Measurements from ENCODE around the gene OR8D1. TPM values are rescaled to one million over a fixed set of nuclear protein-coding genes. Genes with fewer than 3 reads are reported as not detected.

The OR8D1 gene
- total RNA-seq, 1 experiment from 2014 or later, result not detected

GRCh38 chr11:124329787-124330478 is 16.2 kb upstream of the OR8D1 start:
- TF ChIP-seq RAD21 (IDR thresholded peaks at IDR 0.05; ENCODE audit: low read depth) (peak; percentile 26; the same call in 1 of the 2 replicates), POLR2AphosphoS5 (IDR thresholded peaks at IDR 0.05; ENCODE audit: low read depth, low read length) (no peak), CTCF (IDR thresholded peaks at IDR 0.05 in 2 of 3, conservative IDR thresholded peaks at IDR 0.05 in 1 of 3; ENCODE audit: borderline replicate concordance in 1 of 3, insufficient read depth in 1 of 3, low read depth in 2 of 3, low read length in 2 of 3) (0 out of 6 replicates have a peak, but pooled peaks of 2 of the 3 experiments have one; percentile 10 to 14)
- no peak overlapping the region for H3K4me2 ChIP-seq (ENCODE audit: low read length)
- intact Hi-C loops (cut with micrococcal nuclease), result loop anchor here (5.0 kb wide), 1 partner anchor 258 kb away; no protein-coding TSS in a partner anchor
- no peak overlapping the region for H3K4me3 ChIP-seq (replicated peaks in 1 of 2; ENCODE audit: low read depth in 1 of 2, low read length in 2 of 2)
- no peaks in the 10 kb centered on the region for H3K36me3 ChIP-seq (ENCODE audit: control insufficient read depth in 1 of 2, insufficient read depth in 2 of 2, low read length in 2 of 2)
- no peak overlapping the region for H2AFZ ChIP-seq (ENCODE audit: low read depth, low read length, poor library complexity, severe bottlenecking)
- no peak for DNase-seq (ENCODE audit: low read depth, low spot score)
- ChIA-PET CTCF (interaction anchor here (1.8 kb wide), 1 partner anchor 260 kb away, joined by 6 read pairs; no protein-coding TSS in a partner anchor), RAD21 (ENCODE audit: low non-redundant PET in 1 of 2, low total read pairs in 2 of 2, uncharacterized antibody in 2 of 2, unreplicated experiment in 2 of 2) (no interaction called here), POLR2A (no interaction called here)
- no TSS peak for BruUV-seq (replicated peaks)
- H3K9me3 ChIP-seq (ENCODE audit: control insufficient read depth in 1 of 2, insufficient read depth in 1 of 2, low read depth in 1 of 2, low read length in 2 of 2), result no peaks in the 10 kb centered on the region
- no peaks in the 10 kb centered on the region for H3K4me1 ChIP-seq (ENCODE audit: control insufficient read depth in 1 of 2, insufficient read depth in 2 of 2, low read length in 2 of 2)
- H4K20me1 ChIP-seq (ENCODE audit: insufficient read depth), result no peaks in the 10 kb centered on the region
- no peak for ATAC-seq
- no peaks in the 10 kb centered on the region for H3K79me2 ChIP-seq (ENCODE audit: insufficient read depth, low read length)
- no peak overlapping the region for H3K27ac ChIP-seq (ENCODE audit: low read depth, low read length)
- no peak overlapping the region for H3K9ac ChIP-seq (ENCODE audit: low read length)
- H3K27me3 ChIP-seq (ENCODE audit: insufficient read depth, low read length), result peaks cover 18% of the 10 kb centered on the region
- H3K9me2 ChIP-seq (ENCODE audit: insufficient read depth), result no peaks in the 10 kb centered on the region

GRCh38 chr11:124327775-124328174 is 14.0 kb upstream of the OR8D1 start:
- POLR2A ChIA-PET, result no interaction called here
- H3K9me3 ChIP-seq (ENCODE audit: control insufficient read depth in 1 of 2, insufficient read depth in 1 of 2, low read depth in 1 of 2, low read length in 2 of 2), result no peaks in the 10 kb centered on the region
- H3K27me3 ChIP-seq (ENCODE audit: insufficient read depth, low read length), result peaks cover 22% of the 10 kb centered on the region
- no peaks in the 10 kb centered on the region for H3K4me1 ChIP-seq (ENCODE audit: control insufficient read depth in 1 of 2, insufficient read depth in 2 of 2, low read length in 2 of 2)
- no peaks in the 10 kb centered on the region for H3K9me2 ChIP-seq (ENCODE audit: insufficient read depth)
- intact Hi-C loops (cut with micrococcal nuclease), result no loop called here
- RAD21 ChIA-PET (ENCODE audit: low non-redundant PET in 1 of 2, low total read pairs in 2 of 2, uncharacterized antibody in 2 of 2, unreplicated experiment in 2 of 2), result no interaction called here
- H3K9ac ChIP-seq (ENCODE audit: low read length), result no peak overlapping the region
- no peak overlapping the region for H3K4me2 ChIP-seq (ENCODE audit: low read length)
- no peak overlapping the region for H3K27ac ChIP-seq (ENCODE audit: low read depth, low read length)
- ATAC-seq (no peak), DNase-seq (ENCODE audit: low read depth, low spot score) (no peak)
- TF ChIP-seq CBX3 (IDR thresholded peaks at IDR 0.05; ENCODE audit: low read depth), result no peak
- no peak for TF ChIP-seq ZBTB33 (IDR thresholded peaks at IDR 0.05; ENCODE audit: extremely low read depth, insufficient replicate concordance, low read length)
- no peak for TF ChIP-seq EZH2 (IDR thresholded peaks at IDR 0.05)
- TF ChIP-seq POLR2AphosphoS5 (IDR thresholded peaks at IDR 0.05; ENCODE audit: low read depth, low read length), result no peak
- TF ChIP-seq JUND (IDR thresholded peaks at IDR 0.05), result no peak
- TF ChIP-seq ELF1 (IDR thresholded peaks at IDR 0.05; ENCODE audit: borderline replicate concordance, low read depth), result no peak
- no peak for TF ChIP-seq CEBPB (IDR thresholded peaks at IDR 0.05; ENCODE audit: low read depth)
- TF ChIP-seq RAD21 (IDR thresholded peaks at IDR 0.05; ENCODE audit: low read depth), result no peak
- H3K36me3 ChIP-seq (ENCODE audit: control insufficient read depth in 1 of 2, insufficient read depth in 2 of 2, low read length in 2 of 2), result no peaks in the 10 kb centered on the region
- no TSS peak for BruUV-seq (replicated peaks)
- H4K20me1 ChIP-seq (ENCODE audit: insufficient read depth), result no peaks in the 10 kb centered on the region
- no peaks in the 10 kb centered on the region for H3K79me2 ChIP-seq (ENCODE audit: insufficient read depth, low read length)
- H3K4me3 ChIP-seq (replicated peaks in 1 of 2; ENCODE audit: low read depth in 1 of 2, low read length in 2 of 2), result no peak overlapping the region
- no peak overlapping the region for H2AFZ ChIP-seq (ENCODE audit: low read depth, low read length, poor library complexity, severe bottlenecking)
- CTCF ChIA-PET, result no interaction called here
